Measurements from ENCODE around the gene ALAS1. TPM values are rescaled to one million over a fixed set of nuclear protein-coding genes. Genes with fewer than 3 reads are reported as not detected.

Gene ALAS1
- total RNA-seq, 1 experiment from 2014 or later, result 80.2 TPM

DNA sequence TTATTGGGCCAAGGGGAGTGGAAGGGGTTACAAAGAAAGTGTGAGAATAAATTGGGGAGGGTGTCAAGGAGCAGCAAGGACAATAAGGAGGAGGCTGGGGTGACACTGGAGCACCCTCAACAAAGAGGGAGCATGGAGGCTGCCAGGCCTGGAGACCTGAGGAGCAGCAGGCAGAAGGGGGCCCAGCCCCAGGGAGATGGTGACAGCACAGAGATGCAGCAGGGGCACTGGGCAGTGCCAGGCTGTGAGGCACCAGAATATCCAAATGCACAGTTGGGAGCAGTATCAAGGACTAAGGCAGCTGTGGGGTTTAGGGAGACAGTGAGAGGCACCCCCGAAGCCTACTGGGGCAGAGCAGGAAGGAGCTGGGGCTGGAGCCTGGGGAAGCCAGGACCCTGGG lies 19.4 kb upstream of the ALAS1 start:
- H3K36me3 Mint-ChIP-seq (ENCODE audit: insufficient read depth, unreplicated experiment), result no peaks in the 10 kb centered on the region
- no peaks in the 10 kb centered on the region for H3K9me3 Mint-ChIP-seq (ENCODE audit: low read depth, unreplicated experiment)
- DNase-seq, result no peak
- no TSS peak for BruUV-seq (replicated peaks)
- H3K4me1 Mint-ChIP-seq (ENCODE audit: low read depth, unreplicated experiment), result peaks cover 20% of the 10 kb centered on the region
- H3K27ac Mint-ChIP-seq (ENCODE audit: unreplicated experiment), result no peak overlapping the region
- CTCF ChIA-PET, result no interaction called here
- TF ChIP-seq, protein P1, sequence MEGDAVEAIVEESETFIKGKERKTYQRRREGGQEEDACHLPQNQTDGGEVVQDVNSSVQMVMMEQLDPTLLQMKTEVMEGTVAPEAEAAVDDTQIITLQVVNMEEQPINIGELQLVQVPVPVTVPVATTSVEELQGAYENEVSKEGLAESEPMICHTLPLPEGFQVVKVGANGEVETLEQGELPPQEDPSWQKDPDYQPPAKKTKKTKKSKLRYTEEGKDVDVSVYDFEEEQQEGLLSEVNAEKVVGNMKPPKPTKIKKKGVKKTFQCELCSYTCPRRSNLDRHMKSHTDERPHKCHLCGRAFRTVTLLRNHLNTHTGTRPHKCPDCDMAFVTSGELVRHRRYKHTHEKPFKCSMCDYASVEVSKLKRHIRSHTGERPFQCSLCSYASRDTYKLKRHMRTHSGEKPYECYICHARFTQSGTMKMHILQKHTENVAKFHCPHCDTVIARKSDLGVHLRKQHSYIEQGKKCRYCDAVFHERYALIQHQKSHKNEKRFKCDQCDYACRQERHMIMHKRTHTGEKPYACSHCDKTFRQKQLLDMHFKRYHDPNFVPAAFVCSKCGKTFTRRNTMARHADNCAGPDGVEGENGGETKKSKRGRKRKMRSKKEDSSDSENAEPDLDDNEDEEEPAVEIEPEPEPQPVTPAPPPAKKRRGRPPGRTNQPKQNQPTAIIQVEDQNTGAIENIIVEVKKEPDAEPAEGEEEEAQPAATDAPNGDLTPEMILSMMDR (IDR thresholded peaks at IDR 0.05; ENCODE audit: unreplicated experiment), result no peak
- H3K4me3 Mint-ChIP-seq (ENCODE audit: low read depth, unreplicated experiment), result no peak overlapping the region
- H3K27me3 Mint-ChIP-seq (ENCODE audit: unreplicated experiment), result no peaks in the 10 kb centered on the region
- intact Hi-C loops (cut with micrococcal nuclease; ENCODE audit: unreplicated experiment), result no loop called here

DNA sequence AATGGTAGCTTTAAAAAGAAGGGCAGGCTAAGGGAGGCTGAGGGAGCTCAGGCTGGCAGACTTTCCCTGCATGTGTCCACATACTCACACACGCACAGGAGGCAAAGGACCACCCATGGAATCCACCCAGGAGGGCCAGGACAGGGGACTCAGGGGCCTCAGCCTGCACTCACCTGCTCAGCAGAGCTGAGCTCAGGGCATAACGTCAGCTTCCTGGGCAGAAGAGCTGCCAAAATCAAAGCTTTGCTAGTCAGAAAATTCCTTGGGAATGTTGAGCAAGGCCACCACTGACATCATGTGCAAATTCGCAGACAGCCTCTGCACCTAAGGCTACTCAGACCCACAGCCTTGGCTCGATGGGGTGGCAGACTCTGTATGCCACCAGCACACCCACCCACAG lies 16.4 kb upstream of the ALAS1 start:
- H3K9me3 Mint-ChIP-seq (ENCODE audit: low read depth, unreplicated experiment), result no peaks in the 10 kb centered on the region
- BruUV-seq (replicated peaks), result no TSS peak
- no peaks in the 10 kb centered on the region for H3K36me3 Mint-ChIP-seq (ENCODE audit: insufficient read depth, unreplicated experiment)
- H3K4me3 Mint-ChIP-seq (ENCODE audit: low read depth, unreplicated experiment), result no peak overlapping the region
- DNase-seq, result no peak
- no peaks in the 10 kb centered on the region for H3K27me3 Mint-ChIP-seq (ENCODE audit: unreplicated experiment)
- peaks cover 12% of the 10 kb centered on the region for H3K4me1 Mint-ChIP-seq (ENCODE audit: low read depth, unreplicated experiment)
- CTCF ChIA-PET, result interaction anchor here (0.8 to 1.2 kb wide), 3 partner anchors 27 to 88 kb away, joined by 3 to 4 read pairs (median 3); no protein-coding TSS in a partner anchor
- intact Hi-C loops (cut with micrococcal nuclease; ENCODE audit: unreplicated experiment), result no loop called here
- TF ChIP-seq, protein P1 (IDR thresholded peaks at IDR 0.05; ENCODE audit: unreplicated experiment), result no peak
- no peak overlapping the region for H3K27ac Mint-ChIP-seq (ENCODE audit: unreplicated experiment)

DNA sequence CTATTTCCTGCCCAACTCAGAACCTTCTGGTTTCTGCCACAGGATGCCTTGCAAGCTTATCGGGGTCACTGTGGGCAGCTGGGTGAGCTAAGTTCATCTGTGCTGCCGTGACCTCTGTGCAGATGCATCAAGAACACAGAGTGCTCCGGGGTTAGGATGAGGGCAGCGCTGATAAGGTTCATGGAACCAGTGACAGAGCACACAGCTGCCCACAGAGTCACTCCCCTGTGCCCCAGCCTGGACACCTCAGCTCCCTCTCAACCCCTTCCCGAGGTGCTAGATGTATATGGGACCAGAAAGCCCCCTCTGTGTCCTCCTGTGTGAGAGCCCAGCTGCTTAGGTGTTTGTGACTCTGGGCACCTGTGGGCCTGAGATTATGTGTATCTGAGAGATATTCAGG lies 15.8 kb upstream of the ALAS1 start:
- no peak for DNase-seq
- Mint-ChIP-seq H3K4me1 (ENCODE audit: low read depth, unreplicated experiment) (peaks cover 6% of the 10 kb centered on the region), H3K9me3 (ENCODE audit: low read depth, unreplicated experiment) (no peaks in the 10 kb centered on the region), H3K4me3 (ENCODE audit: low read depth, unreplicated experiment) (no peak overlapping the region), H3K36me3 (ENCODE audit: insufficient read depth, unreplicated experiment) (no peaks in the 10 kb centered on the region), H3K27ac (ENCODE audit: unreplicated experiment) (no peak overlapping the region), H3K27me3 (ENCODE audit: unreplicated experiment) (no peaks in the 10 kb centered on the region)
- BruUV-seq (replicated peaks), result no TSS peak
- TF ChIP-seq, protein P1 (IDR thresholded peaks at IDR 0.05; ENCODE audit: unreplicated experiment), result no peak
- intact Hi-C loops (cut with micrococcal nuclease; ENCODE audit: unreplicated experiment), result no loop called here
- CTCF ChIA-PET, result interaction anchor here (0.8 to 1.2 kb wide), 2 partner anchors 27 to 89 kb away, joined by 3 read pairs; no protein-coding TSS in a partner anchor

DNA sequence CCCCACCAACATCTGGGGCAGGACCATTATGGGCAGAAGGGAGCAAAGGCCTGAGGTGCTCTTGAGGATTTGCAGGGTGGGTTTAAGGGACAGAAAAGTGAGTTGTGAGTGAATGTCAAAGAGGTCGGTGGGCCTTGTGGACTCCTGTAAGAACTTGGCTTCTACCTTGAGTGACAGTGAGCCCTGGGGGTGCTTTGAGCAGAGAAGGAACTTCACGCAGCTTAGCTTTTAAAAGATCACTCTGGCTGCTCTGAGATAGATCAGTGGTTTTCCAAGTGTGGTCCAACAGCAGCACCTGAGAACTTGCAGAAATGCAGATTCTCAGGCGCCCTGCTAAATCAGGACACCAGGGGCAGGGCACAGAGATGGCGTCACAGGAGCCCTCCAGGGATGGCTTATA lies 15.3 kb upstream of the ALAS1 start:
- no peak for DNase-seq
- H3K9me3 Mint-ChIP-seq (ENCODE audit: low read depth, unreplicated experiment), result no peaks in the 10 kb centered on the region
- no peak overlapping the region for H3K27ac Mint-ChIP-seq (ENCODE audit: unreplicated experiment)
- no TSS peak for BruUV-seq (replicated peaks)
- H3K4me1 Mint-ChIP-seq (ENCODE audit: low read depth, unreplicated experiment), result peaks cover under 1% of the 10 kb centered on the region
- TF ChIP-seq, protein P1 (IDR thresholded peaks at IDR 0.05; ENCODE audit: unreplicated experiment), result no peak
- no peaks in the 10 kb centered on the region for H3K27me3 Mint-ChIP-seq (ENCODE audit: unreplicated experiment)
- no peak overlapping the region for H3K4me3 Mint-ChIP-seq (ENCODE audit: low read depth, unreplicated experiment)
- CTCF ChIA-PET, result interaction anchor here (1.2 kb wide), 1 partner anchor 28 kb away, joined by 3 read pairs; no protein-coding TSS in a partner anchor
- intact Hi-C loops (cut with micrococcal nuclease; ENCODE audit: unreplicated experiment), result no loop called here
- H3K36me3 Mint-ChIP-seq (ENCODE audit: insufficient read depth, unreplicated experiment), result no peaks in the 10 kb centered on the region
